Esophagus squamous epithelium (tissue), 5 donors: Measurements from ENCODE around the gene CDK11B. TPM values are rescaled to one million over a fixed set of nuclear protein-coding genes. Genes with fewer than 3 reads are reported as not detected.

Experiments used
- DNase-seq: peaks from one replicate; lab custom pipeline; 2025; lab: John Stamatoyannopoulos, UW
- H3K27ac ChIP-seq, 4 donors: fragments of 200-600 bp; sonication (generic); one replicate each; pipeline ENCODE4 v1.5.1; 2016 to 2019; ENCODE audit warnings: mild to moderate bottlenecking in 1 of 4
- H3K27me3 ChIP-seq, 4 donors: fragments of 200-600 bp; sonication (generic); 1 replicate in 3 of 4; 2 replicates in 1 of 4; pipeline versions ENCODE4 v1.5.1 to v1.6.0; 2017 to 2021; ENCODE audit warnings: antibody characterized with exemption in 1 of 4
- H3K36me3 ChIP-seq, 3 donors: fragments of 200-600 bp; sonication (generic); one replicate each; pipeline ENCODE4 v1.5.1; 2016 to 2019
- H3K4me1 ChIP-seq, 3 donors: fragments of 200-600 bp; sonication (generic); one replicate each; pipeline ENCODE4 v1.5.1; 2017 to 2019
- H3K4me3 ChIP-seq, 4 donors: fragments of 200-600 bp; sonication (generic); 1 replicate in 3 of 4; 2 replicates in 1 of 4; pipeline ENCODE4 v1.5.1; 2016 to 2019; ENCODE audit warnings: mild to moderate bottlenecking in 2 of 4, moderate library complexity in 1 of 4
- H3K9me3 ChIP-seq, 3 donors: fragments of 200-600 bp; sonication (generic); one replicate each; pipeline ENCODE4 v1.5.1; 2016 to 2019
- POLR2A ChIP-seq, 4 donors: fragments of 450-650 bp; IDR thresholded peaks; one replicate each; pipeline ENCODE4 v1.6.1; 2017; ENCODE audit warnings: antibody characterized with exemption in 4 of 4, mild to moderate bottlenecking in 4 of 4, moderate library complexity in 3 of 4
- WGBS, 2 donors: methylation state at CpG; one replicate each; pipeline ENCODE4 v1.1.5; 2018; 5-methylcytosine and 5-hydroxymethylcytosine counted together
- intact Hi-C: fragments of 100-400 bp; cut with DNase I; formaldehyde crosslinking; loops from one replicate; pipeline ENCODE4 v1.15.0; 2022
- total RNA-seq, 4 donors: library from RNA; depleted of rRNA; stranded (reverse); fragments of >200 nt; gene quantifications; one replicate each; pipeline ENCODE4 v1.1.0, GENCODE V29; 2016
- TF ChIP-seq, protein P1 (sequence below), 6 experiments: fragments of 450-650 bp in 4 of 6; fragments of 200-600 bp in 2 of 6; sonication (generic) in 2 of 6; IDR thresholded peaks; one replicate each; pipeline ENCODE4 v1.5.1; 2016 to 2019; ENCODE audit warnings: antibody characterized with exemption in 6 of 6, mild to moderate bottlenecking in 4 of 6, moderate library complexity in 4 of 6
- donor health status: DM: yes; HTN: yes; CAD: no.

Gene CDK11B
- total RNA-seq, 4 donors from 2014 or later = 10.1 to 17.2 (median 13.7) TPM

DNA sequence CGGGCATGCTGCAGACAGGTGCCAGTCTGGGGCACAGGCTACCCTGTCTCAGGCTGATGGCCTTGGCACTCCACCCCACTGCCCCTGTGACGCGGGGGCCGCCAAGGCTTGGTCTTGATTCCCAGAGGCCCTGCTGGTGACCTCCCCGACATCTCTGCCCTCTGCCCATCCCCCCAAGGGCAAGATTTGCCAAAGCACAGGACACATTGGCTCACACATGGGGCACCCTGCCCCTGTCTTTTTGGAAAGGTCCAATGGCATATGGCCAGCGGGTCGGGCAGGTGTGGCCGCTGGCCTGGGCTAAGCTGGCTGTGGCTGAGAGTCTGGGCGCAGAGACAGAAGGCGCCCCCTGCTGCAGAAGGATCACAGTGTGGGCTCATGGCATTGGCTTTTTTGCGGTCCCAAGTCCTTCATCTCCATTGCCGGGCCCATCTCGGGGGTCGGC, 38.9 kb downstream of the CDK11B start:
- 87 to 89% methylated on average over 3 to 7 of the region's 14 CpGs for WGBS, 2 donors
- Histone ChIP-seq H3K27ac (no peak overlapping the region), H3K36me3 (peaks cover 0 to 45% (median 3%) of the 10 kb centered on the region in 3 donors), H3K27me3 (no peaks in the 10 kb centered on the region), H3K4me3 (no peak overlapping the region), H3K9me3 (no peaks in the 10 kb centered on the region), H3K4me1 (peaks cover 15 to 61% (median 17%) of the 10 kb centered on the region in 3 donors)
- DNase-seq = no peak
- TF ChIP-seq POLR2A (IDR thresholded peaks at IDR 0.05) = no peak
- TF ChIP-seq, protein P1, sequence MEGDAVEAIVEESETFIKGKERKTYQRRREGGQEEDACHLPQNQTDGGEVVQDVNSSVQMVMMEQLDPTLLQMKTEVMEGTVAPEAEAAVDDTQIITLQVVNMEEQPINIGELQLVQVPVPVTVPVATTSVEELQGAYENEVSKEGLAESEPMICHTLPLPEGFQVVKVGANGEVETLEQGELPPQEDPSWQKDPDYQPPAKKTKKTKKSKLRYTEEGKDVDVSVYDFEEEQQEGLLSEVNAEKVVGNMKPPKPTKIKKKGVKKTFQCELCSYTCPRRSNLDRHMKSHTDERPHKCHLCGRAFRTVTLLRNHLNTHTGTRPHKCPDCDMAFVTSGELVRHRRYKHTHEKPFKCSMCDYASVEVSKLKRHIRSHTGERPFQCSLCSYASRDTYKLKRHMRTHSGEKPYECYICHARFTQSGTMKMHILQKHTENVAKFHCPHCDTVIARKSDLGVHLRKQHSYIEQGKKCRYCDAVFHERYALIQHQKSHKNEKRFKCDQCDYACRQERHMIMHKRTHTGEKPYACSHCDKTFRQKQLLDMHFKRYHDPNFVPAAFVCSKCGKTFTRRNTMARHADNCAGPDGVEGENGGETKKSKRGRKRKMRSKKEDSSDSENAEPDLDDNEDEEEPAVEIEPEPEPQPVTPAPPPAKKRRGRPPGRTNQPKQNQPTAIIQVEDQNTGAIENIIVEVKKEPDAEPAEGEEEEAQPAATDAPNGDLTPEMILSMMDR (IDR thresholded peaks at IDR 0.05) = peak in 1 of 6 experiments; percentile 22
- intact Hi-C loops = no loop called here

DNA sequence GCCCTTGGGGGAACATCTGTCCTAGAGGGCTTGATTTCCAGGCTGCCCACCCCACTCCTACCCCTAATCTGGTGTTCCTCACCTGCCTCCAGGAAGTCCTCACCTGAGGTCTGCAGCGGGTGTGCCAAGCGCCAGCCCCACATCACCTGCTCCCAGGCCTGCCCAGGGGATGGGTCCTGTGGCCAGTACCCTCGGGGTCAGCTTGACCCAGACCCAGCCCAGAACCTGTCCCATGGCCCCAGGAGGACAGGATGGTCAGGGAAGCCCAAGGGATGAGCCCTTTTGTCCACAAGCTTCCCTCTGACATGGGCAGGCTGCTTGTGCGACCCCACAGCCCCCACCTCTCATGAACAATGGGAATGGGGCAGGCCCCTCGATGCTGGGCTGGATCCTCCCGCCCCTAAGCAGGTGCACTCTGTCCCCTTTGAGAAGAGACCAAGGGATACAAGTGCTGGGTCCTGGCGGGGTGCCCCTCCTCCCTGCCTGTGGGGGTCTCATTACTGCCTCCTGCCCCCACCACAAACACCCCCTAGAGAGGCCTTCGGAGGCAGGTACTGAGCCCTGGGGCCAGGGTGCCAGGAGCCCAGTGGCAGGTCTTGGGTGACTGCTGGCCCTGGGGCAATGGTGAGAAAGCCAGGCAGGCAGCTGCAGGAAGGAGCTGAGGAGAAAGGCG, 40.3 kb downstream of the CDK11B start:
- peaks cover 0 to 33% (median 3%) of the 10 kb centered on the region in 3 donors for H3K36me3 ChIP-seq
- H3K27me3 ChIP-seq = no peaks in the 10 kb centered on the region
- H3K27ac ChIP-seq = no peak overlapping the region
- TF ChIP-seq POLR2A (IDR thresholded peaks at IDR 0.05) = no peak
- TF ChIP-seq, protein P1 (IDR thresholded peaks at IDR 0.05) = no peak
- intact Hi-C loops = no loop called here
- peaks cover 27 to 75% (median 28%) of the 10 kb centered on the region in 3 donors for H3K4me1 ChIP-seq
- H3K4me3 ChIP-seq = no peak overlapping the region
- H3K9me3 ChIP-seq = no peaks in the 10 kb centered on the region
- no peak for DNase-seq
- WGBS, 2 donors = 100% methylated on average over 1 of the region's 9 CpGs; no CpG with 5 or more reads in 1 of the 2 donors

DNA sequence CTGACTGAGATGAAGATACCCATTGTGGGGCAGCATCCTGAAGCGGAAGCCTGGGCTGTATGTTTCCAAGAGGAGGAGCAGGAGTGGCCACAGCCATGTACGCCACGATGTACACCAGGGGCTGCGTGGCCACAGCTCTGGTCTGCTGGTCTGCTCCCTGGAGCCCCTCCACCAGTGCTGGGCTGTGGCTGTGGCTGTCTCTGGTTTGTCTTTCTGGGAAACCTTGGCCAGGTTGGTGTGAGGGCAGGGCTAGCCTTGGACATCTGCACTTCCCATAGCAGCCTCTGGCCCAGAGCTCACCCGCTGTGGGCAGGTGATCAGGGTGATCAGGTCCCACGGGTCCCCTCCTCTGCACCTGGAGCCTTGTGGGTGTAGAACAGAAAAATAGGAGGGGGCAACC, 40.9 kb downstream of the CDK11B start:
- intact Hi-C loops = no loop called here
- WGBS, 2 donors = 92 to 93% methylated on average over 2 to 4 of the region's 6 CpGs

DNA sequence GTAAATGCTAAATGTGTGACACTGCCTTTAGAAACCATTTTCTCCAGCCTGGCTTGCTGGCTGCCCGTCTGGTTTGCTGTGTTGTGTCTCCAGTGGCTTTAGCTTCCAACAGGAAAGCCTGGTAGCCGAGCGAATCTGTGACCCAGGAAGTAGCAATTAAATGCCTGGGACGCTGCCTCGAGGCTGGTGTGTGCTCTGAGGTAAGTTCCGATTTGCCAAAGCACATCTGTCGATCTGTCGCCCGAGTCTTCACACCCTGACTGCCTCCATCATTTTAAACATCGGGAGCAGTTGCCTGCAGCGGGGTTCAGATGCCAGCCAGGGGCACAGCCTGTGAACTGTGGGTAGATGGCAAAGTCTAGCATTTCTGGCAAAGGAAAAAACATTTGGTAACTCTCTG, 41.3 kb downstream of the CDK11B start:
- TF ChIP-seq POLR2A (IDR thresholded peaks at IDR 0.05) = no peak
- TF ChIP-seq, protein P1 (IDR thresholded peaks at IDR 0.05) = no peak
- peaks cover 26 to 68% (median 28%) of the 10 kb centered on the region in 3 donors for H3K4me1 ChIP-seq
- intact Hi-C loops = no loop called here
- peaks cover 0 to 36% (median 3%) of the 10 kb centered on the region in 3 donors for H3K36me3 ChIP-seq
- no peak for DNase-seq
- no peak overlapping the region for H3K27ac ChIP-seq
- H3K27me3 ChIP-seq = no peaks in the 10 kb centered on the region
- WGBS, 2 donors = 84 to 89% methylated on average over 7 to 10 of the region's 11 CpGs
- no peaks in the 10 kb centered on the region for H3K9me3 ChIP-seq
- H3K4me3 ChIP-seq = no peak overlapping the region

More for the DNA sequence above, 40.9 kb downstream of the CDK11B start:
- Histone ChIP-seq H3K27me3 (no peaks in the 10 kb centered on the region), H3K9me3 (no peaks in the 10 kb centered on the region), H3K27ac (no peak overlapping the region), H3K36me3 (peaks cover 0 to 36% (median 3%) of the 10 kb centered on the region in 3 donors), H3K4me3 (no peak overlapping the region), H3K4me1 (peaks cover 28 to 72% (median 29%) of the 10 kb centered on the region in 3 donors)
- TF ChIP-seq POLR2A (IDR thresholded peaks at IDR 0.05) = no peak
- TF ChIP-seq, protein P1 (IDR thresholded peaks at IDR 0.05) = no peak
- DNase-seq = no peak

DNA sequence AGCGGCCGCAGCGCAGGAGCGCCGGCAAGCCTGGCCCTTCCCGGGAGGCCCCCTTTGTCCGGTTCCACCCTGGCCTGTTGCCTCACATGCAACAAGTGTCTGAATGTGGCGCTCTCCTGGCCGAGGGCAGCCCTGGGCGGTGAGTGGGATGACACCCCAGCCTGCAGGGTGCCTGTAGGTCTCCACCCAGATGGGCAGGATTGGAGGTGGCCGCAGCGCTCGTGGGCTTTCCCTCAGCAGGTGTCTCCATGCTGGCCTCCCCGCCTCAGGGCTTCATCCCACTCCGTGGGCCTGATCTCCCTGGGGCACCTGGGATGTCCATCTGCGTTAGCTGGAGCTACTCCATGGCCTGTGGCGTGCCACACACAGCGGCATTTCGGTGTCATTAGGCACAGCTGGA, 42.0 kb downstream of the CDK11B start:
- WGBS, 2 donors = 80 to 85% methylated on average over 1 to 10 of the region's 19 CpGs
- H3K27me3 ChIP-seq = no peaks in the 10 kb centered on the region
- peak overlapping the region in 3 of 4 donors; percentile 99 to 100 (median 99) for H3K27ac ChIP-seq
- no peak for TF ChIP-seq POLR2A (IDR thresholded peaks at IDR 0.05)
- TF ChIP-seq, protein P1 (IDR thresholded peaks at IDR 0.05) = no peak
- H3K4me1 ChIP-seq = peaks cover 25 to 65% (median 26%) of the 10 kb centered on the region in 3 donors
- DNase-seq = no peak
- intact Hi-C loops = no loop called here
- peak overlapping the region; percentile 90 to 100 (median 92) for H3K4me3 ChIP-seq
- H3K36me3 ChIP-seq = peaks cover 0 to 36% (median 3%) of the 10 kb centered on the region in 3 donors
- H3K9me3 ChIP-seq = no peaks in the 10 kb centered on the region
